IPS-NIHi7 (cell line): ENCODE measurements around the gene CACNG7.

Source experiments
- DNase-seq: peaks from one replicate; pipeline ENCODE4 v3.0.0; 2012; ENCODE audit warnings: mixed read lengths; ENCODE audit errors: extremely low spot score

The CACNG7 gene

DNA sequence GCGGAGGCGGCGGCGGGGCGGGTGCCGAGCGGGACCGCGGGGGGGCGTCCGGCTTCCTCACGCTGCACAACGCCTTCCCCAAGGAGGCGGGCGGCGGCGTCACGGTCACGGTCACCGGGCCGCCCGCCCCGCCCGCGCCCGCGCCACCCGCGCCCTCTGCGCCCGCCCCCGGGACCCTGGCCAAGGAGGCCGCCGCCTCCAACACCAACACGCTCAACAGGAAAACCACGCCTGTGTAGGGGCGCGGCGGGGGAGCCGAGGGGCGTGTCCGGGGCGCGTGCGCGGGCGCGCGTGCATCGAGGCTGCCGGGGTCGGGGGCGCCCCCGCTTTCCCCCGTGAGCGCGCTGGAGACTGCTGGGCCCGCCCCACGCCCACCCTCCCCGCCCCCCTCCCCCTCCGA lies 73.5 kb downstream of the CACNG7 start:
- peak; percentile 39 for DNase-seq

DNA sequence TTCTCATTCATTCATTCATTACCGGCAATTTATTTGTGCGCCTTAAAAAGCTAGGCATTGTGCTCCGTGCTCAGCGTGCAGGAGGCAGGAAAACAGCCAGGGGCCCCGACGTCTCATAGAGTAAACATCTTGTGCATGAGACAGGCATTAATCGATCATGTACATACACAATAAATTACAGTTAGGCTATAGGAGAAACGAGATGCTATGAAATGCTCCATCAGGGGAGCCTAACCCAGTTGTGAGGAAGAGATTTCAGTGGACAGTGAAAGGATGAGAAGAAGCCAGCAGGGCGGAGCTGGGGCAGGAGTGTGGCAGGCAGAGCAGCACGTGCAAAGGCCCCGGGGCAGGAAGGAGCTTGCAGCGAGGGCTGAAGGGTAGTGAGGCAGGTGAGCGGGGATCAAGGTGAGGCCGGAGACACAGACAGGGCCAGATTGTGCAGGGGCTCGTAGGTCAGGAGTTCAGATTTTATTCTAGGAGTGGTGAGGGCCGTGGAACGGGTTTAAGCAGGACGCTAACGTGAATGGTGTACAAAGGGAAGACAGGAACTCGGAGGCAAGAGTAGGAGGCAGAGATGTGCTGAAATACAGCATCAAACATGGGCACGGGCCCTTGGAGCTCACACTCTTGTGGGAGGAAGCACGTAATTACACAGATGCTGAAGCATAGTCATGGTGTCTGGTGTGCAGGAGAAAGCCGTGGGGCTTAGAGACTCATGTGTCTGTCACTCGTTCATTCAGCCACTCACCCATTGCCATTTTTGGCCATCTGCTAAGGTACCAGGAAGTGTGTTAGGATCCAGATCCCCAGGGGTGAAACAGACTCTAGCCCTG lies 74.6 kb downstream of the CACNG7 start:
- no peak for DNase-seq

DNA sequence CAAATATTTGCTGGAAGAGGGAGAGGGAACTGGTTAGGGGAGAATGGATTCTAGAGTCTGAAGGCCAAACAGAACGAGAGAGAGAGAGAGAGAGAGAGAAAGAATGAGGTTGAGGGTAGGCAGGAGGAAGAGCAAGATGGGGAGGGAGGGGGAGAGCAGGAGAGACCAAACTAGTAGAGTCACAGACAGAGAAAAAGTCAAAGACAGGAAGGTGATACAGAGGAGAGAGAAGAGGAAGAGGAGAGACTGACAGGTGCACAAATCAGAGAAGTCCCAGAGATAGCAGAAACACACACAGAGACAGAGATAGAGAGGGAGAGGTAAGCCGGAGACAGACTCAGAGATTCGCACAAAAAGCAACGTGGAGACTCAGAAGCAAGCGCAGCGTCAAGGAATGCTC lies 76.8 kb downstream of the CACNG7 start:
- DNase-seq, result no peak

DNA sequence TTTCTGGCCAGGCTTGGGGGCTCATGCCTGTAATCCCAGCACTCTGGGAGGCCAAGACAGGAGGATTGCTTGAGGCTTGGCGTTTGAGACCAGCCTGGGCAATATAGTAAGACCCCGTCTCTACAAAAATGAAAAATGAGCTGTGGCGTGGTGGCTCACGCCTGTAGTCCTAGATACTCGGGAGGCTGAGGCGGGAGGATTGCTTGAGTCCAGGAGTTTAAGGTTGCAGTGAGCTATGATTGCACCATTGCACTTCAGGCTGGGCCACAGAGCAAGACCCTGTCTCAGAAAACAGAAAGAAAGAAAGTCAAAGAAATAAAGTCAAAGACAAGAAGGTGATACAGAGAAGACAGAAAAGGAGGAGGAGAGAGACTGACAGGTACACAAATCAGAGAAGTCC lies 79.9 kb downstream of the CACNG7 start:
- no peak for DNase-seq

DNA sequence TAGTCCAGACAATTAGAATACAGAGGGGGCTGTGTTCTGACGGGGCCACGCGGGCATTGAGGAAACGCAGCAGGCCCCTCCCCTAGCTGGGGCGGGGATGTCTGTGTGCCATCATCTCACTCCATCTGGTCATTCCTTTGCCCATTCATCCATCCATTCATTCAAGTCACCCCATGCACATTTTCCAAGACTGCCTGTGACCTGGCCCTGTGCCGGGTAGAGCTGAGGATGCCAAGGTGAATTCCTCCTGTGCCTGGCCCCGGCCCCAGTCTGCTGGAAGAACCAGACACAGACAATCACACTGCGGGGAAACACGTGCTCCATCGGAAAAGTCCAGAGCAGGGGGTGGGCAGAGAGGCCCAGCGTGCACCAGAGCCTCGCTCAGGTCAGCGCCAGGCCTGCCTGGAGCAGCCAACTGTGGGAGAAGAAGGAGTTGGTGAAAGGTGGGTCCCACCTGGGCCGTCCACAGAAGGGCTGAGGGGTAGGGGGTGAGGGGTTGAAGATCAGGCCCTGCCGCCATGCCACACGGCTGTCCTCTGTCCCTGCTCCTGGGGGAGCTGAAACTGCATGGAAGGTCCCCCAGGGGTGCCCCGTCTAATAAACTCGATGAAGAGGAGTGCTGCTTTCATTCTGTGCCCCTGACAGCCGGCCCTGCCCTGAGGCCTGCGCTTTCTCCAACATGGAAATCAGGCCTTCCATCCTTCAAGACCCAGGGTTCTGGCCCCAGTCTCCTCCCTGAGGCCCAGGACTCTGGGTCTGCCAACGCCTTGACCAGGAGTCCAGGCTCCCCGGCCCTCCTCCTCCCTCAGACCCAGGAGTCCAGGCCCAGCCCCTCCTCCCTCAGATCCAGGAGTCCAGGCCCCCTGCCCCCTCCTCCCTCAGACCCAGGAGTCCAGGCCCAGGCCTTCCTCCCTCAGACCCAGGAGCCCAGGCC lies 80.8 kb downstream of the CACNG7 start:
- DNase-seq, result no peak

DNA sequence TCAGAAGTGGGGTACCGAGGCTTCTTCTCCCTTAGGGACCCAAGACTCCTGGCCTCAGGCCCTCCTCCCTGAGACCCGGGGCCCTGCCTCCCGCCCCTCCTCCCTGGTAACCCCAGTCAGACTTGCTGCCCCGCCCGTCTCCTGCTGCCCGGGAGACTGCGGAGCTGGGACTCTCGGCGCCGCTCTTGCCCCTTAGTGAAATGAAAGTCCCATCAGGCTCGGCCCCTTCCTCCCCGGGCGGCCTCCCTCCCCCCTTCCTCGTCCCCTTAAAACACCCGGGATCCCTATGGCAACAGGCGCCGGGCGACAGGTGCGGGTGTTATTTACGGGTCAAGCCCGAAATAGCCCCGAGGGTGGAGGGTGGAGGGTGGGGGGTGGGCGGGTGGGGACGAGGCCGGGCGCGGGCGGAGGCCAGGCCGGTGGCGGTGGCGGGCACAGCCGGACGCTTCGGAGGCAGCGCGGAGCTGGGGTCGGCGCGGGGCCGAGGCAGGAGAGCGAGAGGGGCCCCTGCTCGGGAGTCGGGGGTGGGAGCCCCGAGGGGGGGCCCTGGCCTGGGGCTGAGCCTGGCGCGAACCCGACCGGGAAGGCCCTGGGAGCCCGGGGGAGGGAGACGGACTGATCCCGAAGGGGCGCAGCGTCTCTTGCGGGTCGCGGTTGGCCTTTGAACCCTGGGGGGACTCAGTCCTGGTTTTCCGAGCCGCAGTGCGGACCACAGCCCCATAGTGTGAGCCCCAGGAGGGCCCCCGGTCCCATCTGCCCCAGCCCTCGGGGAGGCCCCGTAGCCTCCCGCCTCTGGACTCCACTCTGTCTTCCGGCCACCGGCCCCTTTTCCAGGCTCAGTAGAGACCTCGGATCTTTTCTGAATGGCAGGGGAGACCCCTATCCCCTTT lies 82.4 kb downstream of the CACNG7 start, which contains the start of gene CACNG6:
CACNG6 (plus strand) TSS at position 414 of the 890 bp plus-strand sequence. CDS start 1,241 bp downstream, outside the sequence.
- DNase-seq, result peak; percentile 75

DNA sequence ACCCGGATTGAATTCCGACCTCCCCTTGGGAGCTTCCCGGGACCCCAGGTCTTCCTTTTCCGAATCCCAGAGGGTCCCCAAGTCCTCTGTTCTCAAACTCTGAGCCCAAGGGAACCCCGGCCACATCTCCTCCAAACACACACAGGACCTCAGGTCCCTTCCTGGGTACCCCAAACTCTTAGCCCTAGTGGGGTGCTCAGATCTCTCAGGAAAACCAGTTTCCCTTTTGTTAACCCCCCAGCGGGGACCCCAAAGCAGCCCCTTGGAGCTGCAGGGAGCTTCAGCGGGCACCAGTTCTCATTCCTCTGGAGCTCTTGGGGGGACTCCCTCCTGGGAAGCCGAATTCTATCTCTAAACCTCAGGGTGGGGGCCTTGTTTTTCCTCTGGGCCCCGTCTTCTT lies 83.1 kb downstream of the CACNG7 start:
- DNase-seq, result no peak

DNA sequence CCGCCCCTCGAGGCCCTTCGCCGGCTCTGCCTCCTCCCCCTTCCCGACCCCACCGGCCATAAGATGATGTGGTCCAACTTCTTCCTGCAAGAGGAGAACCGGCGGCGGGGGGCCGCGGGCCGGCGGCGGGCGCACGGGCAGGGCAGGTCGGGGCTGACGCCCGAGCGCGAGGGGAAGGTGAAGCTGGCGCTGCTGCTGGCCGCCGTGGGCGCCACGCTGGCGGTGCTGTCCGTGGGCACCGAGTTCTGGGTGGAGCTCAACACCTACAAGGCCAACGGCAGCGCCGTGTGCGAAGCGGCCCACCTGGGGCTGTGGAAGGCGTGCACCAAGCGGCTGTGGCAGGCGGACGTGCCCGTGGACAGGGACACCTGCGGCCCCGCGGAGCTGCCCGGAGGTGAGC lies 83.7 kb downstream of the CACNG7 start:
- DNase-seq, result no peak

DNA sequence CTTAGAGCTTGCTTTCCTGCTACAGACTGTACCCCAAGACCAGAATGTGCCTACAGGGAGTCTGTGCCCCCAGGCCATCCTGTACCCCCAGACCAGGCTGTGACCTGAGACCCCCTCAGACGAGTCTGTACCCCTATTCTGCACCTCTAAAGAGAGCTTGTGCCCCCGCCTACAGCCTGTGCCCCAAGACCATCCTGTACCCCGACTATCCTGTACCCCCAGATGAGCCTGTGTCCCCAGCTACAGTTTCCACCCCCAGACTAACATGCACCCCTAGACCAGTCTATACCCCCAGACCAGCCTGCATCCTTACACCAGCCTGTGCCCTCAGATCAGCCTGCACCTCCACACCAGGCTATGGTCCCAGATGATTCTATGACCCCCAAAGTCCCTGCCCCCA lies 84.4 kb downstream of the CACNG7 start:
- no peak for DNase-seq
